Activated T-cell treated with anti-CD3 and anti-CD28 coated beads, Interleukin-2, amount 50 U/mL, for 48 hours (primary cell): ENCODE data around the gene TNFRSF21.
"Not testable (repeated sequence)": the region's sequence is repeated elsewhere in the genome, so short reads cannot be mapped to it uniquely, and the experiment has no call there.

Experiments used
- DNase-seq, 2 experiments: peaks; one replicate each; pipeline ENCODE4 v3.0.0-alpha.2; 2020

Gene TNFRSF21

GRCh38 chr6:47283993-47284392 lies 25.7 kb downstream of the TNFRSF21 start:
- DNase-seq, result no peak

GRCh38 chr6:47278545-47278944 lies 31.2 kb downstream of the TNFRSF21 start:
- no peak for DNase-seq

GRCh38 chr6:47277702-47278101 lies 32.0 kb downstream of the TNFRSF21 start:
- DNase-seq, result no peak

GRCh38 chr6:47276377-47276776 lies 33.3 kb downstream of the TNFRSF21 start:
- no peak for DNase-seq

- DNase-seq, result no peak
These were observed 34.1 kb downstream of the TNFRSF21 start for GRCh38 chr6:47275640-47276039.

GRCh38 chr6:47275132-47275531 lies 34.6 kb downstream of the TNFRSF21 start:
- not testable (repeated sequence) for DNase-seq

- no peak for DNase-seq
These were observed 41.0 kb downstream of the TNFRSF21 start for GRCh38 chr6:47268572-47269187.

GRCh38 chr6:47267301-47267700 lies 42.4 kb downstream of the TNFRSF21 start:
- no peak for DNase-seq

GRCh38 chr6:47265971-47266370 lies 43.7 kb downstream of the TNFRSF21 start:
- DNase-seq, result no peak

- no peak for DNase-seq
These were observed 44.9 kb downstream of the TNFRSF21 start for GRCh38 chr6:47264775-47265184.

GRCh38 chr6:47263268-47263667 lies 46.4 kb downstream of the TNFRSF21 start:
- DNase-seq, result no peak

- no peak for DNase-seq
These were observed 47.5 kb downstream of the TNFRSF21 start for GRCh38 chr6:47262231-47262630.

GRCh38 chr6:47261191-47261590 lies 48.5 kb downstream of the TNFRSF21 start:
- DNase-seq, result no peak

- DNase-seq, result no peak
These were observed 49.7 kb downstream of the TNFRSF21 start for GRCh38 chr6:47260021-47260420.

GRCh38 chr6:47258724-47259347 lies 50.9 kb downstream of the TNFRSF21 start:
- no peak for DNase-seq

- no peak for DNase-seq
These were observed 52.5 kb downstream of the TNFRSF21 start for GRCh38 chr6:47256981-47257730.

GRCh38 chr6:47256361-47256760 lies 53.3 kb downstream of the TNFRSF21 start:
- DNase-seq, result no peak

- DNase-seq, result no peak
These were observed 54.8 kb downstream of the TNFRSF21 start for GRCh38 chr6:47254906-47255305.

GRCh38 chr6:47254051-47254450 lies 55.7 kb downstream of the TNFRSF21 start:
- DNase-seq, result no peak

- DNase-seq, result no peak
These were observed 56.6 kb downstream of the TNFRSF21 start for GRCh38 chr6:47253136-47253535.

- DNase-seq, result no peak
These were observed 57.1 kb downstream of the TNFRSF21 start for GRCh38 chr6:47252633-47253032.

GRCh38 chr6:47251396-47251795 lies 58.3 kb downstream of the TNFRSF21 start:
- DNase-seq, result no peak

GRCh38 chr6:47250302-47250701 lies 59.4 kb downstream of the TNFRSF21 start:
- no peak for DNase-seq

- DNase-seq, result no peak
These were observed 61.3 kb downstream of the TNFRSF21 start for GRCh38 chr6:47248446-47248845.
